Measurements from ENCODE around the gene PPIE.

DNA sequence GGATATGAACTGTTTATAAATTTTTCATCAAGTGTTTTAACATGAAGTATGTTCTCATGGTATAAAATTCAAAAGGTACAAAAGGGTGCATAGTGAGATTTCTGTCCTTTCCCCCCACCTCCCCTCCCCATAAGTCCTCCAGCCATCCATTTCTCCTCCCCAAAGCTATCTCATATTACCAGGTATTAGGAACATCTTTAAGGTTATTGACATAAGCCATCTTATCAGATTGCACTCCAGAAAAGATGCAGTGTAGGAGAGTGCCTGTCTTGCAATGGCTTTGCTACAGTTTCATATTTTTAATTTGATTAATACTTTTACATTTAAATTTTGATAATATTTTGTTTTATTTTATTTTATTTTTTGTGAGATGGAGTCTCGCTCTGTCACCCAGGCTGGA, 33.9 kb upstream of the PPIE start:
- no peak for TF ChIP-seq CTCF (IDR thresholded peaks at IDR 0.05; ENCODE audit: low read length)
- TF ChIP-seq EZH2 (optimal IDR thresholded peaks at IDR 0.05; ENCODE audit: low read depth, low read length), result no peak

All from MM.1S (cell line).